Measurements from ENCODE around the gene EPHA3. TPM values are rescaled to one million over a fixed set of nuclear protein-coding genes. Genes with fewer than 3 reads are reported as not detected.

The EPHA3 gene
- total and polyA plus RNA-seq, 4 donors, result 0.44 to 2.7 (median 1.2) TPM

GRCh38 chr3:89104499-89104898 lies 2.9 kb upstream of the EPHA3 start:
- Histone ChIP-seq H3K27ac (ENCODE audit: low read depth in 1 of 2, low read length in 2 of 2) (no peak overlapping the region), H3K27me3 (ENCODE audit: control insufficient read depth in 4 of 4, insufficient read depth in 4 of 4, low read length in 3 of 4) (peaks cover 0 to 16% (median 6%) of the 10 kb centered on the region in 4 donors), H3K9me3 (ENCODE audit: control insufficient read depth in 4 of 4, low read length in 3 of 4) (no peaks in the 10 kb centered on the region), H3K9ac (ENCODE audit: low read depth in 1 of 2, low read length in 2 of 2) (no peak overlapping the region), H3K36me3 (ENCODE audit: control insufficient read depth in 4 of 4, insufficient read depth in 3 of 4, low read depth in 1 of 4, low read length in 3 of 4) (no peaks in the 10 kb centered on the region), H3K4me1 (ENCODE audit: control insufficient read depth in 4 of 4, insufficient read depth in 4 of 4, low read length in 3 of 4) (peaks cover 0 to 11% (median 6%) of the 10 kb centered on the region in 4 donors), H3K4me3 (ENCODE audit: low read depth in 1 of 3, low read length in 3 of 3) (no peak overlapping the region)
- WGBS, result 71% methylated on average over 3 of the region's 3 CpGs
- TF ChIP-seq RAD21 (IDR thresholded peaks at IDR 0.05) (no peak), RXRA (IDR thresholded peaks at IDR 0.05) (no peak), HNF4G (IDR thresholded peaks at IDR 0.05) (no peak), ZBTB33 (IDR thresholded peaks at IDR 0.05) (no peak), HNF4A (conservative IDR thresholded peaks at IDR 0.05) (no peak), FOXA1 (IDR thresholded peaks at IDR 0.05) (no peak), MAX (IDR thresholded peaks at IDR 0.05) (no peak), JUND (IDR thresholded peaks at IDR 0.05) (no peak)
- DNase-seq (ENCODE audit: low spot score), result no peak

- TF ChIP-seq GABPA (IDR thresholded peaks at IDR 0.05 in 1 of 2, conservative IDR thresholded peaks at IDR 0.05 in 1 of 2) (no peak), ZBTB33 (IDR thresholded peaks at IDR 0.05) (no peak), TAF1 (conservative IDR thresholded peaks at IDR 0.05) (no peak), NR2F2 (IDR thresholded peaks at IDR 0.05) (no peak), ATF3 (IDR thresholded peaks at IDR 0.05) (no peak), MAX (IDR thresholded peaks at IDR 0.05) (no peak), RAD21 (IDR thresholded peaks at IDR 0.05) (no peak), CTCF (IDR thresholded peaks at IDR 0.05; ENCODE audit: low read depth, low read length, missing input control) (no peak), HNF4A (conservative IDR thresholded peaks at IDR 0.05) (no peak), FOXA2 (IDR thresholded peaks at IDR 0.05) (no peak), EGR1 (IDR thresholded peaks at IDR 0.05; ENCODE audit: low read depth in 2 of 2) (no peak), JUND (IDR thresholded peaks at IDR 0.05) (no peak), SP1 (IDR thresholded peaks at IDR 0.05) (no peak), RXRA (IDR thresholded peaks at IDR 0.05) (no peak), FOXA1 (IDR thresholded peaks at IDR 0.05) (no peak)
- Histone ChIP-seq H3K36me3 (ENCODE audit: control insufficient read depth in 4 of 4, insufficient read depth in 3 of 4, low read depth in 1 of 4, low read length in 3 of 4) (no peaks in the 10 kb centered on the region), H3K27ac (ENCODE audit: low read depth in 1 of 2, low read length in 2 of 2) (no peak overlapping the region), H3K4me3 (ENCODE audit: low read depth in 1 of 3, low read length in 3 of 3) (no peak overlapping the region), H3K4me1 (ENCODE audit: control insufficient read depth in 4 of 4, insufficient read depth in 4 of 4, low read length in 3 of 4) (peaks cover 0 to 11% (median 6%) of the 10 kb centered on the region in 4 donors), H3K9me3 (ENCODE audit: control insufficient read depth in 4 of 4, low read length in 3 of 4) (no peaks in the 10 kb centered on the region), H3K27me3 (ENCODE audit: control insufficient read depth in 4 of 4, insufficient read depth in 4 of 4, low read length in 3 of 4) (peaks cover 0 to 16% (median 6%) of the 10 kb centered on the region in 4 donors), H3K9ac (ENCODE audit: low read depth in 1 of 2, low read length in 2 of 2) (no peak overlapping the region)
- no peak for DNase-seq (ENCODE audit: low spot score)
- 87% methylated on average over 1 of the region's 1 CpG for WGBS
Observed at GRCh38 chr3:89105503-89105902, 1.9 kb upstream of the EPHA3 start.

All from liver (tissue), 9 donors.